OCI-LY7 (cell line): ENCODE measurements around the gene DCAF11.

ENCODE experiments used
- CTCF ChIP-seq: fragments of 200-600 bp; sonication (generic); conservative IDR thresholded peaks from 2 replicates; pipeline ENCODE4 v1.5.1; 2014; ENCODE audit warnings: mild to moderate bottlenecking, antibody characterized with exemption, low read length, moderate library complexity, mixed read lengths
- EZH2phosphoT487 ChIP-seq: fragments of 200-600 bp; sonication (generic); IDR thresholded peaks from 2 replicates; pipeline ENCODE4 v1.6.1; 2018; ENCODE audit warnings: low read depth, borderline replicate concordance, mild to moderate bottlenecking, mixed run types, antibody characterized with exemption, low read length, moderate library complexity, mixed read lengths

DNA sequence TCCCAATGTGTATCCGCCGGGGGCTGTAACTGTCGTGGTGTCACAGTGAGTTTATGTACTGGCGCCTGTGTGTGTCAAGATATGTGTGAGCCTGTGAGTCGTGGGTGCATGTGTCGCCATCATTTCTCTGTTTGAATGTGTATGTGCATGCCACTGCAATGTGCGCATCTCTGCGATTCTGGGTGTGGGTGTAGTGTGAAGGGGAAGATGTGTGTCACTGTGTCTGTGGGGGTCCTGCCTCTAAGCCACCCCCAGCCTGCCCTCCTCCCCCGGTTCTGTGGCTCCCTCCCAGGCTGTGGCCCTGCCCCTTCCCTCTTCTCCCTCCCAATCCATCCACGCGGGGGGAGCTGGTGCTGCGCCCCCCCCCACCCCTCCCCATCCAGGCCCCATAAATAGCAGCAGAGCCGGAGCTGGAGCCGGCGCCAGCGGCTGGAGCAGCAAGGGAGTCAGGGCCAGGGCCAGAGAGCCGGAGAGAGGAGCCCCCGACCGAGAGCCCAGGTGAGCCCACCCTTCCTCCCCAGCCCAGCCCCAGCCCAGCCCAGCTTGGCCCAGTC is 43.4 kb upstream of the DCAF11 start, which contains the start of gene CPNE6:
- TF ChIP-seq CTCF (no peak), EZH2phosphoT487 (no peak)
